Tibial nerve (tissue), 4 donors: Measurements from ENCODE around the gene ENPP1. TPM values are rescaled to one million over a fixed set of nuclear protein-coding genes. Genes with fewer than 3 reads are reported as not detected.

Experiments
- DNase-seq, 2 donors: peaks; one replicate each; pipeline ENCODE4 v3.0.0-alpha.2; 2019; ENCODE audit warnings: low spot score in 2 of 2
- H3K27ac ChIP-seq, 4 donors: fragments of 200-600 bp; sonication (generic) in 3 of 4; one replicate each; pipeline ENCODE4 v1.5.1; 2017 to 2019; ENCODE audit warnings: mild to moderate bottlenecking in 1 of 4
- H3K27me3 ChIP-seq, 2 donors: fragments of 200-600 bp; sonication (generic) in 1 of 2; one replicate each; pipeline versions ENCODE4 v1.5.1 to v1.6.0; 2017 to 2019
- H3K36me3 ChIP-seq, 3 donors: fragments of 200-600 bp; sonication (generic); one replicate each; pipeline ENCODE4 v1.5.1; 2018 to 2019
- H3K4me1 ChIP-seq, 4 donors: fragments of 200-600 bp; sonication (generic) in 3 of 4; one replicate each; pipeline ENCODE4 v1.5.1; 2017 to 2019
- H3K4me3 ChIP-seq, 4 donors: fragments of 200-600 bp; sonication (generic) in 3 of 4; one replicate each; pipeline ENCODE4 v1.5.1; 2017 to 2019; ENCODE audit warnings: mild to moderate bottlenecking in 1 of 4, moderate library complexity in 1 of 4
- H3K9me3 ChIP-seq, 4 donors: fragments of 200-600 bp; sonication (generic) in 3 of 4; one replicate each; pipeline ENCODE4 v1.5.1; 2017 to 2019
- EP300 ChIP-seq, 2 donors: sonication (generic); formaldehyde crosslinking; IDR thresholded peaks; one replicate each; pipeline ENCODE4 v1.6.1; 2017; ENCODE audit warnings: antibody characterized with exemption in 2 of 2, mild to moderate bottlenecking in 1 of 2
- POLR2A ChIP-seq, 2 donors: fragments of 450-650 bp; IDR thresholded peaks; one replicate each; pipeline ENCODE4 v1.6.1; 2017; ENCODE audit warnings: antibody characterized with exemption in 2 of 2, mild to moderate bottlenecking in 2 of 2, moderate library complexity in 2 of 2
- WGBS, 2 donors: methylation state at CpG; one replicate each; pipeline ENCODE4 v1.1.5; 2018; 5-methylcytosine and 5-hydroxymethylcytosine counted together
- total RNA-seq, 4 donors: library from RNA; depleted of rRNA; stranded (reverse); fragments of >200 nt; gene quantifications; one replicate each; pipeline ENCODE4 v1.1.0, GENCODE V29; 2016
- TF ChIP-seq, protein P1 (sequence below), 5 experiments: fragments of 200-600 bp in 3 of 5; fragments of 450-650 bp in 2 of 5; sonication (generic) in 3 of 5; IDR thresholded peaks; one replicate each; pipeline ENCODE4 v1.5.1; 2016 to 2019; ENCODE audit warnings: antibody characterized with exemption in 5 of 5, mild to moderate bottlenecking in 3 of 5, moderate library complexity in 2 of 5

Gene ENPP1
- total RNA-seq = 10 to 100 TPM; 11.8 to 22.8 (median 18.7) TPM

- peak; percentile 41 to 53 for DNase-seq
- Histone ChIP-seq H3K4me3 (peak within 1 kb of the TSS; percentile 63 to 92 (median 75)), H3K4me1 (peaks cover 0 to 22% (median 9%) of the 10 kb centered on the region in 4 donors), H3K9me3 (no peaks in the 10 kb centered on the region), H3K36me3 (no peaks in the 10 kb centered on the region), H3K27ac (peak within 1 kb of the TSS; percentile 34 to 88 (median 75)), H3K27me3 (no peaks in the 10 kb centered on the region)
- TF ChIP-seq POLR2A (IDR thresholded peaks at IDR 0.05) (peak in 1 of 2 donors; percentile 39), EP300 (IDR thresholded peaks at IDR 0.05) (peak in 1 of 2 donors; percentile 29)
- TF ChIP-seq, protein P1, sequence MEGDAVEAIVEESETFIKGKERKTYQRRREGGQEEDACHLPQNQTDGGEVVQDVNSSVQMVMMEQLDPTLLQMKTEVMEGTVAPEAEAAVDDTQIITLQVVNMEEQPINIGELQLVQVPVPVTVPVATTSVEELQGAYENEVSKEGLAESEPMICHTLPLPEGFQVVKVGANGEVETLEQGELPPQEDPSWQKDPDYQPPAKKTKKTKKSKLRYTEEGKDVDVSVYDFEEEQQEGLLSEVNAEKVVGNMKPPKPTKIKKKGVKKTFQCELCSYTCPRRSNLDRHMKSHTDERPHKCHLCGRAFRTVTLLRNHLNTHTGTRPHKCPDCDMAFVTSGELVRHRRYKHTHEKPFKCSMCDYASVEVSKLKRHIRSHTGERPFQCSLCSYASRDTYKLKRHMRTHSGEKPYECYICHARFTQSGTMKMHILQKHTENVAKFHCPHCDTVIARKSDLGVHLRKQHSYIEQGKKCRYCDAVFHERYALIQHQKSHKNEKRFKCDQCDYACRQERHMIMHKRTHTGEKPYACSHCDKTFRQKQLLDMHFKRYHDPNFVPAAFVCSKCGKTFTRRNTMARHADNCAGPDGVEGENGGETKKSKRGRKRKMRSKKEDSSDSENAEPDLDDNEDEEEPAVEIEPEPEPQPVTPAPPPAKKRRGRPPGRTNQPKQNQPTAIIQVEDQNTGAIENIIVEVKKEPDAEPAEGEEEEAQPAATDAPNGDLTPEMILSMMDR (IDR thresholded peaks at IDR 0.05) = peak in 4 of 5 experiments; percentile 7 to 29 (median 20)
- 0 to 1% methylated on average over 33 to 59 of the region's 99 CpGs for WGBS, 2 donors
Measured at GRCh38 chr6:131807644-131808459, at the start of gene ENPP1. Gene ENPP1, plus strand, starts transcription at chr6:131808020. Its CDS starts 16 bp downstream, at chr6:131808036.

DNA sequence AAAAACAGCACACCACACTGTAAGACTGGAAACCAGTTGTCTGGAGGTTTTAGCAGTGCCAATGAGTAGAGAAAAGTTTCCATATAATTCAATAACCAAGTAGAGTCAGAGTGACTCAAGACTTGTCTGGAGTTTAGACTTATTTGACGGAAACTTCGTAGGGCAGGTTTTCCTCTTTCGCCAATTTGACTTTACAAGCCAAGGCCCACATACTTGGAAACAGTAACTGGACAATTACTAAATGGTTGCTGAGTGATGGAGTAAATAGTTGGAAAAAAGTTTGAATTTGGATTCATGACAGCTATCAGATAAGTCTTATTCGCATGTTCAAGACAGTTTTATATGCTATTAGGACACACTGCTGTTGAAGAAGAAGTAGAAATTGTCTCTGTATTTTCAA, 48.9 kb upstream of the ENPP1 start:
- Histone ChIP-seq H3K4me1 (peaks cover 0 to 11% (median 7%) of the 10 kb centered on the region in 4 donors), H3K27ac (no peak overlapping the region), H3K27me3 (no peaks in the 10 kb centered on the region), H3K36me3 (no peaks in the 10 kb centered on the region), H3K4me3 (no peak overlapping the region), H3K9me3 (no peaks in the 10 kb centered on the region)
- DNase-seq = no peak
- TF ChIP-seq EP300 (IDR thresholded peaks at IDR 0.05) (no peak), POLR2A (IDR thresholded peaks at IDR 0.05) (no peak)
- TF ChIP-seq, protein P1 (IDR thresholded peaks at IDR 0.05) = no peak
- WGBS, 2 donors = 65 to 79% methylated on average over 4 of the region's 4 CpGs

- Histone ChIP-seq H3K9me3 (no peaks in the 10 kb centered on the region), H3K4me1 (peaks cover 0 to 34% (median 13%) of the 10 kb centered on the region in 4 donors), H3K4me3 (no peak overlapping the region), H3K36me3 (no peaks in the 10 kb centered on the region), H3K27me3 (no peaks in the 10 kb centered on the region), H3K27ac (no peak overlapping the region)
- TF ChIP-seq, protein P1 (IDR thresholded peaks at IDR 0.05) = no peak
- no peak for TF ChIP-seq EP300 (IDR thresholded peaks at IDR 0.05)
- no peak for TF ChIP-seq POLR2A (IDR thresholded peaks at IDR 0.05)
- DNase-seq = no peak
- 74 to 85% methylated on average over 6 of the region's 6 CpGs for WGBS, 2 donors
Measured at GRCh38 chr6:131761060-131761761, 46.6 kb upstream of the ENPP1 start.

GRCh38 chr6:131761762-131762067, 46.1 kb upstream of the ENPP1 start:
- DNase-seq = no peak
- H3K36me3 ChIP-seq = no peaks in the 10 kb centered on the region
- TF ChIP-seq, protein P1 (IDR thresholded peaks at IDR 0.05) = no peak
- no peak for TF ChIP-seq POLR2A (IDR thresholded peaks at IDR 0.05)
- TF ChIP-seq EP300 (IDR thresholded peaks at IDR 0.05) = no peak
- no peaks in the 10 kb centered on the region for H3K27me3 ChIP-seq
- no peaks in the 10 kb centered on the region for H3K9me3 ChIP-seq
- no peak overlapping the region for H3K27ac ChIP-seq
- H3K4me1 ChIP-seq = peaks cover 0 to 39% (median 14%) of the 10 kb centered on the region in 4 donors
- H3K4me3 ChIP-seq = no peak overlapping the region
- WGBS, 2 donors = 83 to 88% methylated on average over 1 of the region's 1 CpG

GRCh38 chr6:131762984-131763383, 44.8 kb upstream of the ENPP1 start:
- no peaks in the 10 kb centered on the region for H3K27me3 ChIP-seq
- TF ChIP-seq, protein P1 (IDR thresholded peaks at IDR 0.05) = no peak
- no peak for TF ChIP-seq EP300 (IDR thresholded peaks at IDR 0.05)
- TF ChIP-seq POLR2A (IDR thresholded peaks at IDR 0.05) = no peak
- no peak for DNase-seq
- H3K9me3 ChIP-seq = no peaks in the 10 kb centered on the region
- no peak overlapping the region for H3K27ac ChIP-seq
- 84 to 89% methylated on average over 2 of the region's 2 CpGs for WGBS, 2 donors
- H3K4me1 ChIP-seq = peaks cover 0 to 43% (median 14%) of the 10 kb centered on the region in 4 donors
- H3K4me3 ChIP-seq = no peak overlapping the region
- no peaks in the 10 kb centered on the region for H3K36me3 ChIP-seq
